Peyer's patch (tissue), 4 donors: ENCODE results near the gene AP1S2.

Experiments used
- POLR2A ChIP-seq, 2 donors: fragments of 450-650 bp; IDR thresholded peaks; one replicate each; pipeline ENCODE4 v1.5.1; 2017; ENCODE audit warnings: antibody characterized with exemption in 2 of 2, mild to moderate bottlenecking in 2 of 2, moderate library complexity in 2 of 2
- TF ChIP-seq, protein P1 (sequence below), 6 experiments: fragments of 450-650 bp in 4 of 6; fragments of 200-600 bp in 2 of 6; sonication (generic) in 1 of 6; IDR thresholded peaks; one replicate each; pipeline ENCODE4 v1.5.1; 2017 to 2019; ENCODE audit warnings: antibody characterized with exemption in 6 of 6, mild to moderate bottlenecking in 3 of 6, moderate library complexity in 1 of 6

- TF ChIP-seq, protein P1, sequence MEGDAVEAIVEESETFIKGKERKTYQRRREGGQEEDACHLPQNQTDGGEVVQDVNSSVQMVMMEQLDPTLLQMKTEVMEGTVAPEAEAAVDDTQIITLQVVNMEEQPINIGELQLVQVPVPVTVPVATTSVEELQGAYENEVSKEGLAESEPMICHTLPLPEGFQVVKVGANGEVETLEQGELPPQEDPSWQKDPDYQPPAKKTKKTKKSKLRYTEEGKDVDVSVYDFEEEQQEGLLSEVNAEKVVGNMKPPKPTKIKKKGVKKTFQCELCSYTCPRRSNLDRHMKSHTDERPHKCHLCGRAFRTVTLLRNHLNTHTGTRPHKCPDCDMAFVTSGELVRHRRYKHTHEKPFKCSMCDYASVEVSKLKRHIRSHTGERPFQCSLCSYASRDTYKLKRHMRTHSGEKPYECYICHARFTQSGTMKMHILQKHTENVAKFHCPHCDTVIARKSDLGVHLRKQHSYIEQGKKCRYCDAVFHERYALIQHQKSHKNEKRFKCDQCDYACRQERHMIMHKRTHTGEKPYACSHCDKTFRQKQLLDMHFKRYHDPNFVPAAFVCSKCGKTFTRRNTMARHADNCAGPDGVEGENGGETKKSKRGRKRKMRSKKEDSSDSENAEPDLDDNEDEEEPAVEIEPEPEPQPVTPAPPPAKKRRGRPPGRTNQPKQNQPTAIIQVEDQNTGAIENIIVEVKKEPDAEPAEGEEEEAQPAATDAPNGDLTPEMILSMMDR (IDR thresholded peaks at IDR 0.05): no peak
- TF ChIP-seq POLR2A (IDR thresholded peaks at IDR 0.05): no peak
Observed at GRCh38 chrX:15816438-15816809, 38.2 kb downstream of the AP1S2 start.
